SU-DHL-6 (cell line): ENCODE measurements around the gene BCAS1.

Experiments used
- CTCF ChIP-seq: fragments of 200-600 bp; sonication (generic); IDR thresholded peaks from one replicate; pipeline ENCODE4 v1.5.1; 2017; ENCODE audit warnings: antibody characterized with exemption, mild to moderate bottlenecking, low read length, moderate library complexity; ENCODE audit not compliant: insufficient read depth, poor library complexity, severe bottlenecking
- EZH2phosphoT487 ChIP-seq: fragments of 200-600 bp; sonication (generic), shearing (Covaris generic); conservative IDR thresholded peaks from 2 replicates; pipeline ENCODE4 v1.6.1; 2018; ENCODE audit warnings: mild to moderate bottlenecking, antibody characterized with exemption, low read length, moderate library complexity, mixed read lengths

- TF ChIP-seq CTCF (no peak), EZH2phosphoT487 (no peak)
Observed at GRCh38 chr20:53983401-53983800, 87.0 kb downstream of the BCAS1 start.
